ENCODE data around the gene KIF4A. TPM values are rescaled to one million over a fixed set of nuclear protein-coding genes. Genes with fewer than 3 reads are reported as not detected.
"Not testable (repeated sequence)": the region's sequence is repeated elsewhere in the genome, so short reads cannot be mapped to it uniquely, and the experiment has no call there.

The KIF4A gene
- total RNA-seq, 4 donors from 2014 or later = 0.39 to 1.8 (median 0.99) TPM

- 88 to 100% methylated on average over 1 of the region's 1 CpG for WGBS, 2 donors
- DNase-seq (ENCODE audit: low spot score in 2 of 2) = no peak
- H3K4me3 ChIP-seq (ENCODE audit: low read depth, poor library complexity, severe bottlenecking) = no peak overlapping the region
- no peak for TF ChIP-seq CTCF (IDR thresholded peaks at IDR 0.05)
- TF ChIP-seq POLR2A (IDR thresholded peaks at IDR 0.05) = no peak
- intact Hi-C loops (cut with DNase I; ENCODE audit: low total_unique reads) = no loop called here
Observed at GRCh38 chrX:70332600-70332999, 42.7 kb downstream of the KIF4A start.

- no peak for DNase-seq (ENCODE audit: low spot score in 2 of 2)
- TF ChIP-seq POLR2A (IDR thresholded peaks at IDR 0.05) (no peak), CTCF (IDR thresholded peaks at IDR 0.05) (no peak)
- intact Hi-C loops (cut with DNase I; ENCODE audit: low total_unique reads) = no loop called here
- H3K4me3 ChIP-seq (ENCODE audit: low read depth, poor library complexity, severe bottlenecking) = no peak overlapping the region
Observed at GRCh38 chrX:70336767-70337166, 46.9 kb downstream of the KIF4A start.

- no peak overlapping the region for H3K4me3 ChIP-seq (ENCODE audit: low read depth, poor library complexity, severe bottlenecking)
- DNase-seq (ENCODE audit: low spot score in 2 of 2) = no peak
- intact Hi-C loops (cut with DNase I; ENCODE audit: low total_unique reads) = no loop called here
- WGBS, 2 donors = 80 to 95% methylated on average over 4 of the region's 4 CpGs
- TF ChIP-seq CTCF (IDR thresholded peaks at IDR 0.05) (no peak), POLR2A (IDR thresholded peaks at IDR 0.05) (no peak)
Observed at GRCh38 chrX:70338290-70338689, 48.4 kb downstream of the KIF4A start.

DNA sequence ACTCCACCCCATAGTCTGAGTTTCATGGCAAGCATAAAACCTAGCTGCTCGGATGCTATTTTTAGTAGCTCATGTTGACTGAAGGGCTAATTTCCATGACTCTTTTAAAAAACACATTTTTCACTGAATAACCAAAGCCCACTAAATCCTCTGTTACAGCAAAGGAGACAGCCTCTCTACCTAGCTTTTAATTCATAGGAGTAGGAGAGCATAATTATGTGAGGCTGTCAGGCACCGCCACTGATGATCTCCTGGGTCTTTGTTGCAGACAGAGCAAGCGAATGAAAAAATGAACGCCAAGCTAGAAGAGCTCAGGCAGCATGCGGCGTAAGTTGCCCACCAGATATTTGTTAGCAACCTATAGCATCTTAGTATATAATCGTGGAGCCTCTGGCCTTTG, 53.5 kb downstream of the KIF4A start:
- TF ChIP-seq POLR2A (IDR thresholded peaks at IDR 0.05) = no peak

GRCh38 chrX:70346418-70347070, 56.6 kb downstream of the KIF4A start:
- DNase-seq (ENCODE audit: low spot score in 2 of 2) = no peak
- 74 to 80% methylated on average over 6 of the region's 6 CpGs for WGBS, 2 donors
- intact Hi-C loops (cut with DNase I; ENCODE audit: low total_unique reads) = no loop called here
- H3K4me3 ChIP-seq (ENCODE audit: low read depth, poor library complexity, severe bottlenecking) = no peak overlapping the region
- no peak for TF ChIP-seq CTCF (IDR thresholded peaks at IDR 0.05)
- TF ChIP-seq POLR2A (IDR thresholded peaks at IDR 0.05) = no peak

More for the DNA sequence above, 53.5 kb downstream of the KIF4A start:
- no peak overlapping the region for H3K4me3 ChIP-seq (ENCODE audit: low read depth, poor library complexity, severe bottlenecking)
- intact Hi-C loops (cut with DNase I; ENCODE audit: low total_unique reads) = no loop called here
- DNase-seq (ENCODE audit: low spot score in 2 of 2) = no peak
- WGBS, 2 donors = 88 to 97% methylated on average over 7 of the region's 7 CpGs

- H3K4me3 ChIP-seq (ENCODE audit: low read depth, poor library complexity, severe bottlenecking); intact Hi-C loops (cut with DNase I; ENCODE audit: low total_unique reads); DNase-seq (ENCODE audit: low spot score in 2 of 2): not testable (repeated sequence)
- WGBS, 2 donors = 94 to 96% methylated on average over 15 to 25 of the region's 26 CpGs
Observed at GRCh38 chrX:70348825-70349224, 58.9 kb downstream of the KIF4A start.

- intact Hi-C loops (cut with DNase I; ENCODE audit: low total_unique reads); DNase-seq (ENCODE audit: low spot score in 2 of 2); H3K4me3 ChIP-seq (ENCODE audit: low read depth, poor library complexity, severe bottlenecking): not testable (repeated sequence)
- WGBS, 2 donors = 94 to 98% methylated on average over 25 to 51 of the region's 55 CpGs
Observed at GRCh38 chrX:70349367-70350125, 59.6 kb downstream of the KIF4A start.
